SK-N-SH (cell line): ENCODE data around the gene CCDC192. TPM values are rescaled to one million over a fixed set of nuclear protein-coding genes. Genes with fewer than 3 reads are reported as not detected.

Experiments used
- CTCF ChIA-PET: fragments of 300-600, 350-600 bp; formaldehyde crosslinking; extraction: SDS; loops from one replicate; lab custom pipeline; 2021; lab: Yijun Ruan, JAX
- POLR2A ChIA-PET: fragments of 350-600 bp; sonication (Branson Sonifier 250); formaldehyde crosslinking; extraction: SDS; loops from one replicate; lab custom pipeline; 2020; ENCODE audit warnings: antibody characterized with exemption, inconsistent platforms; lab: Yijun Ruan, JAX
- DNase-seq: peaks from one replicate; pipeline ENCODE4 v3.0.0; 2012
- H2AFZ ChIP-seq: fragments of 200-600 bp; sonication (generic); 2 replicates; pipeline ENCODE4 v1.8.1; 2016; ENCODE audit warnings: antibody characterized with exemption, mild to moderate bottlenecking, low read depth
- H3F3A ChIP-seq: fragments of 200-600 bp; sonication (generic); replicated peaks from 2 replicates; pipeline ENCODE3; 2016; ENCODE audit warnings: antibody characterized with exemption, mild to moderate bottlenecking; ENCODE audit not compliant: insufficient read depth
- H3K27ac ChIP-seq, 2 experiments: fragments of 200-500 bp in 1 of 2; fragments of 200-600 bp in 1 of 2; sonication (Bioruptor generic) in 1 of 2; sonication (generic), shearing (Covaris generic) in 1 of 2; 2 replicates each; pipeline versions ENCODE4 v1.5.1 to v1.6.1; 2014 to 2016; ENCODE audit warnings: low read depth in 2 of 2, inconsistent platforms in 1 of 2, low read length in 1 of 2, mild to moderate bottlenecking in 1 of 2, mixed read lengths in 1 of 2
- H3K27me3 ChIP-seq: fragments of 200-600 bp; sonication (generic), shearing (Covaris generic); 2 replicates; pipeline ENCODE4 v1.6.1; 2016; ENCODE audit warnings: mixed run types; ENCODE audit not compliant: insufficient read depth
- H3K36me3 ChIP-seq, 2 experiments: fragments of 200-500 bp in 1 of 2; fragments of 200-600 bp in 1 of 2; sonication (Bioruptor generic) in 1 of 2; sonication (generic) in 1 of 2; replicated peaks in 1 of 2; 2 replicates each; pipeline versions ENCODE3 to v1.5.1; 2014 to 2016; ENCODE audit warnings: low read length in 1 of 2, mild to moderate bottlenecking in 1 of 2; ENCODE audit not compliant: insufficient read depth in 2 of 2, control insufficient read depth in 1 of 2
- H3K4me1 ChIP-seq, 2 experiments: fragments of 200-500 bp in 1 of 2; fragments of 200-600 bp in 1 of 2; sonication (Bioruptor generic) in 1 of 2; sonication (generic), shearing (Covaris generic) in 1 of 2; 2 replicates each; pipeline versions ENCODE4 v1.5.1 to v1.6.1; 2014 to 2016; ENCODE audit warnings: low read depth in 1 of 2, low read length in 1 of 2, mixed run types in 1 of 2; ENCODE audit not compliant: insufficient read depth in 2 of 2, control insufficient read depth in 1 of 2
- H3K4me2 ChIP-seq: fragments of 200-600 bp; sonication (generic), shearing (Covaris generic); 2 replicates; pipeline ENCODE4 v1.6.1; 2017; ENCODE audit warnings: mixed run types
- H3K4me3 ChIP-seq, 2 experiments: fragments of 200-500 bp in 1 of 2; fragments of 200-600 bp in 1 of 2; sonication (Bioruptor generic) in 1 of 2; sonication (generic), shearing (Covaris generic) in 1 of 2; 2 replicates each; pipeline versions ENCODE4 v1.5.1 to v1.8.1; 2014 to 2016; ENCODE audit warnings: low read depth in 2 of 2, inconsistent platforms in 1 of 2, low read length in 1 of 2, mild to moderate bottlenecking in 1 of 2, mixed read lengths in 1 of 2, moderate library complexity in 1 of 2
- H3K79me2 ChIP-seq: fragments of 200-600 bp; sonication (generic); 2 replicates; pipeline ENCODE4 v1.8.1; 2017; ENCODE audit warnings: mild to moderate bottlenecking; ENCODE audit not compliant: insufficient read depth
- H3K9ac ChIP-seq: fragments of 200-600 bp; sonication (generic); 2 replicates; pipeline ENCODE4 v1.6.1; 2017; ENCODE audit warnings: mixed run types
- H3K9me2 ChIP-seq: fragments of 200-600 bp; sonication (generic); 2 replicates; pipeline ENCODE4 v1.6.1; 2017; ENCODE audit warnings: mixed run types
- H3K9me3 ChIP-seq: fragments of 200-600 bp; sonication (generic); 2 replicates; pipeline ENCODE4 v1.6.1; 2017; ENCODE audit warnings: mixed run types, mild to moderate bottlenecking, moderate library complexity
- H4K20me1 ChIP-seq: fragments of 200-600 bp; sonication (generic); 2 replicates; pipeline ENCODE4 v1.6.1; 2017; ENCODE audit warnings: mild to moderate bottlenecking, mixed run types; ENCODE audit not compliant: insufficient read depth
- CHD2 ChIP-seq: fragments of 150-350 bp; IDR thresholded peaks from 2 replicates; pipeline ENCODE4 v1.6.1; 2018; ENCODE audit warnings: low read length; ENCODE audit not compliant: partially characterized antibody
- ELF1 ChIP-seq: IDR thresholded peaks from 2 replicates; pipeline ENCODE4 v1.4.0; 2012
- EP300 ChIP-seq, 2 experiments: IDR thresholded peaks; 2 replicates each; pipeline versions ENCODE4 v1.4.0 to v1.6.1; 2012; ENCODE audit warnings: borderline replicate concordance in 1 of 2, low read depth in 1 of 2, low read length in 1 of 2
- EZH2phosphoT487 ChIP-seq: fragments of 200-600 bp; sonication (generic); IDR thresholded peaks from 2 replicates; pipeline ENCODE4 v1.6.1; 2017; ENCODE audit warnings: low read depth, mixed run types, mild to moderate bottlenecking, antibody characterized with exemption, moderate library complexity, borderline replicate concordance
- FOSL2 ChIP-seq: IDR thresholded peaks from 2 replicates; pipeline ENCODE4 v1.4.0; 2012; ENCODE audit warnings: low read depth, mild to moderate bottlenecking, moderate library complexity, borderline replicate concordance
- FOXJ3 ChIP-seq: sonication (generic); formaldehyde crosslinking; IDR thresholded peaks from 2 replicates; pipeline ENCODE4 v1.5.1; 2020; ENCODE audit warnings: mild to moderate bottlenecking, missing genetic modification reagents
- FOXM1 ChIP-seq: IDR thresholded peaks from 2 replicates; pipeline ENCODE4 v1.4.0; 2012; ENCODE audit warnings: low read depth, mild to moderate bottlenecking
- GATA2 ChIP-seq: sonication (generic); formaldehyde crosslinking; IDR thresholded peaks from 2 replicates; pipeline ENCODE4 v1.5.0; 2020; ENCODE audit warnings: mild to moderate bottlenecking, missing genetic modification reagents
- JUND ChIP-seq: IDR thresholded peaks from 2 replicates; pipeline ENCODE4 v1.4.0; 2012
- MAX ChIP-seq: IDR thresholded peaks from 2 replicates; pipeline ENCODE4 v1.4.0; 2012; ENCODE audit warnings: low read depth
- REST ChIP-seq: IDR thresholded peaks from 2 replicates; pipeline ENCODE4 v1.6.1; 2012; ENCODE audit warnings: mild to moderate bottlenecking, low read depth, low read length, moderate library complexity
- SIN3A ChIP-seq: IDR thresholded peaks from 2 replicates; pipeline ENCODE4 v1.6.1; 2012; ENCODE audit warnings: low read depth, mild to moderate bottlenecking, low read length, moderate library complexity, borderline replicate concordance
- TAF1 ChIP-seq: IDR thresholded peaks from 2 replicates; pipeline ENCODE4 v1.6.1; 2012; ENCODE audit warnings: low read depth, mild to moderate bottlenecking, low read length, moderate library complexity, borderline replicate concordance
- whole genome bisulfite sequencing: methylation state at CpG from one replicate; pipeline ENCODE4 v1.1.6; 2017; ENCODE audit warnings: low lambda C conversion rate; 5-methylcytosine and 5-hydroxymethylcytosine counted together
- polyA plus RNA-seq, 3 experiments: library from polyadenylated mRNA; depleted of rRNA; stranded (reverse); fragments of >200 nt; gene quantifications; 2 replicates each; pipeline ENCODE4 v1.2.3, GENCODE V29; 2012

The CCDC192 gene
- polyA plus RNA-seq, 1 of the 3 experiments (the other 2 are of a cell fraction) = not detected

DNA sequence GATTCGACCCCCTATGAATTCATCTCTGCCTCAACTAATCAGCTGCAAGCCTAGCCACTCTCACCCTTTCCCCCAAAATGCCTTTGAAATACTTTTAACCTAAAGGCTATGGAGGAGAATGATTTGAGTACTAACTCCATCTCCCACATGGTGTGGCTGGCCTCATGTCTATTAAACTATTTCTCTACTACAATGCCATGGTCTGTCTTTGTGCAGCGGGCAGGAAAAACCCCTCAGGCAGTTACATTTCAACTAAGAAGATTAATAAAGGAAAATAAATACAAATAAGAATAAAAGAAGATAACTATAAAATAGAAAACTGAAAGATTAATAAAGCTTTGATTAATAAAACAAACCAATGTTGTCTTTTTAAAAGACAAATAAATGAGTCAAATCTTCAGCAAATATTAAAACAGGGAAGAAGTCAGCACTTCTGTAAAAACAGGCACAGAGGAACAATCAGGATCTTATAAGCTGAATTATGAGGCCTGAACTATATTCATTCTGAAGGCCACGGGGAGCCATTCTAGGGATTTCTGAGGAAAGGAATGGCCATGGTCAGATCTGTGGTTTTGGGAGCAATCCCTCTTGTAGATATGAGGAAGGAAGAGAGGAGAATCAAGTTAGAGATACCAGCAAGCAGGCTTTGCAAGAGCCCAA is 264.3 kb downstream of the CCDC192 start (continued):
- TF ChIP-seq CHD2 (no peak), FOXM1 (no peak), SIN3A (no peak), EP300 (IDR thresholded peaks at IDR 0.05; ENCODE audit: borderline replicate concordance in 1 of 2, low read depth in 1 of 2, low read length in 1 of 2) (no peak)

GRCh38 chr5:127967983-127968592 is 264.9 kb downstream of the CCDC192 start:
- Histone ChIP-seq H3K36me3 (peaks cover 4 to 14% of the 10 kb centered on the region in 2 experiments), H3K9me2 (no peaks in the 10 kb centered on the region)
- TF ChIP-seq FOSL2 (no peak), GATA2 (CRISPR knock-in tag) (no peak), FOXJ3 (no peak), REST (no peak), FOXM1 (no peak), EP300 (IDR thresholded peaks at IDR 0.05; ENCODE audit: borderline replicate concordance in 1 of 2, low read depth in 1 of 2, low read length in 1 of 2) (no peak), JUND (no peak), TAF1 (no peak), SIN3A (no peak), ELF1 (no peak), MAX (no peak), EZH2phosphoT487 (no peak), CHD2 (no peak)
- TF ChIP-seq, all 33 proteins: peak for 0
- no peak overlapping the region for H2AFZ ChIP-seq
- no peak overlapping the region for H3K4me3 ChIP-seq
- 100% methylated on average over 1 of the region's 1 CpG for WGBS
- POLR2A ChIA-PET = no interaction called here
- CTCF ChIA-PET = no interaction called here
- no peaks in the 10 kb centered on the region for H3F3A ChIP-seq
- H3K27ac ChIP-seq = no peak overlapping the region
- H3K27me3 ChIP-seq = no peaks in the 10 kb centered on the region
- no peaks in the 10 kb centered on the region for H3K9me3 ChIP-seq
- H3K9ac ChIP-seq = no peak overlapping the region
- H3K4me2 ChIP-seq = no peak overlapping the region
- no peaks in the 10 kb centered on the region for H3K79me2 ChIP-seq
- H4K20me1 ChIP-seq = no peaks in the 10 kb centered on the region
- no peak for DNase-seq
- H3K4me1 ChIP-seq = no peaks in the 10 kb centered on the region; a peak in 1 of 4 replicates
